HG03060 (cell line): ENCODE data around the gene AGRN.
"Not testable (repeated sequence)": the region's sequence is repeated elsewhere in the genome, so short reads cannot be mapped to it uniquely, and the experiment has no call there.

Source experiments
- ATAC-seq: cut with Tn5 transposase; IDR thresholded peaks from one replicate; pipeline ENCODE4 v1.9.1; 2021; ENCODE audit warnings: low read depth, moderate number of reproducible peaks; ENCODE audit not compliant: unreplicated experiment

The AGRN gene

GRCh38 chr1:981491-981954 lies 38.4 kb upstream of the AGRN start:
- ATAC-seq, result no peak

- no peak for ATAC-seq
Measured at GRCh38 chr1:981955-982558, 37.9 kb upstream of the AGRN start, which contains the start of gene PERM1. TSS of gene PERM1 (minus strand) at chr1:982093. CDS start at chr1:981029, 1,064 bp downstream.

- ATAC-seq, result no peak
Measured at GRCh38 chr1:982765-983436, 37.0 kb upstream of the AGRN start.

GRCh38 chr1:983798-984475 lies 36.0 kb upstream of the AGRN start:
- ATAC-seq, result no peak

DNA sequence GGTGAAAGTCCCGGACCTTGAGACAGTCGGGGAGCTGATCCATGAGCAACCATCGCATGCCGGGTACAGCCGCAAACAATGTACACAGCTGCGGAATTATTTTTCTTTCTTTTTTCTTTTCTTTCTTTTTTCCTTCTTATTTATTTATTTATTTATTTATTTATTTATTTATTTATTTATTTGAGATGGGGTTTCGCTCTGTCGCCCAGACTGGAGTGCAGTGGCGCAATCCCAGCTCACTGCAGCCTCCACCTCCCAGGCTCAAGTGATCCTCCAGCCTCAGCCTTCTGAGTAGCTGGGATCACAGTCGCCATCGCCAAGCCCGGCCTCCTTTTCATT lies 35.5 kb upstream of the AGRN start:
- ATAC-seq, result no peak

GRCh38 chr1:985126-985525 lies 34.8 kb upstream of the AGRN start:
- ATAC-seq, result no peak

DNA sequence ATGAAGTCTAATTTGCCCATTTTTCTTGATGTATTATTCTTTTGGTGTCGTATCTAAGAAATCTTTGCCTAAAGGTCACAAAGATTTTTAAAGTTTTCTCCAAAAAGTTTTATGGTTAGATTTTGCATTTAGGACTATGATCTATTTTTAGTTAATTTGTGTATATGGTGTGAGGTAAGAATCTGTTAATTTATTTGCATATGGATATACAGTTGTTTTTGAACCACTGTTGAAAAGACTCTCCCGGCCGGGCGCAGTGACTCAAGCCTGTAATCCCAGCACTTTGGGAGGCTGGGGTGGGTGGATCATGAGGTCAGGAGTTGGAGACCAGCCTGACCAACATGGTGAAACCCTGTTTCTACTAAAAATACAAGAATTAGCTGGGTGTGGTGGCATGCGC lies 31.9 kb upstream of the AGRN start:
- ATAC-seq, result not testable (repeated sequence)

GRCh38 chr1:991275-991674 lies 28.6 kb upstream of the AGRN start:
- not testable (repeated sequence) for ATAC-seq

DNA sequence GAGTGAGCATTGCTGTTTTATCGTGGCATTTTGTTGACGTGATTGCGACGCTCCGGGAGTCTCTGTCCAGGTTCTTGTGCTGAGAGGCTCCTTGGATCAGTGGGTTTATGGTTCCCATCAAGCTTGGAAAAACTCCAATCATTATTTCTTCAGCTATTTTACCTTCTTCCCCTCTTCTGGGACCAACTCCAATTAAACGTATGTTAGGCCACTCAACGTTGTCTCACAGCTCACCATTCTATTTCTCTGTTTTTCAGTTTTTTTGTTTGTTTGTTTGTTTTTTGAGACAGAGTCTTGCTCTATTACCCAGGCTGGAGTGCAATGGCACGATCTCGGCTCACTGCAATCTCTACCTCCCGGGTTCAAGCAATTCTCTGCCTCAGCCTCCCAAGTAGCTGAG lies 28.0 kb upstream of the AGRN start:
- ATAC-seq, result no peak

DNA sequence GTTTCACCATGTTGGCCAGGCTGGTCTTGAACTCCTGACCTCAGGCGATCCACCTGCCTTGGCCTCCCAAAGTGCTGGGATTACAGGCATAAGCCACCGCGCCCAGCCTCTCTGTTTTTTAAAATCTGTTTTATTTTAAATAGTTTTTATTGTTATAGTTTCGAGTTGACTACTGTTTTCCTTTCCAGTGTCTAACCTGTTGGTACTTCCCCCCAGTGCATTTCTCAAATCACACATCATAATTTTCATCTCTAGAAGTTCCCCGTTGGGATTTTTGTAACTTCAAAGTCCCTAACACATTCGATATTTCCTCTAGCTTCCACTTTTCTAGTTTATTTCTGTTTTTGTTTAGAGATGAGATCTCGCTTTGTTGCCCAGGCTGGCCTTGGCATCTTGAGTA lies 27.6 kb upstream of the AGRN start:
- no peak for ATAC-seq

DNA sequence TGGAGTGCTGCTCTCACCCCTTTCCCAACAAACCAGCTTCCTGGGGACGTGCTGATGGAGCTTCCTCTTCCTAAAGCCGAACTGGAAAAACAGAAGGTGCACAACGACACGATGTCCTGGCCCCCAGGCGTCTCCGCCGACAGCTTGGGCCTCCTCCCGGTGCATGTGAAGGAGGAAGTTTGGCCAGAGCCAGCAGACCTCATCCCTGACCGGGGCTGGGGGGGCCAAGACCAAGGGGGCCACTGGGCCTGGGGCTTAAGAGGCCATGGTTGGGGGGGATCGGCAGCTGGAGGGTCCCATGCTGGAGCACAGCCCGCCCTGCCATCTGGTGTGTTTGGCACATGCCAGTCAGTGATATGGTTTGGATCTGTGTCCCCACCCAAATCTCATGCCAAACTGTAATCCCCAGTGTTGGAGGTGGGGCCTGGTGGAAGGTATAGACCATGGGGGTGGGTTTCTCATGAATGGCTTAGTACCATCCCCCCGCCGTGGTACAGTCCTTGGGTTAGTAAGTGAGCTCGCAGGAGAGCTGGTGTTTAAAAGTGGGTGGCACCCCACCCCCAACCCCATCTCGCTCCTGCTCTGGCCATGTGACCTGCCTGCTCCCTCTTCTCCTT lies 26.4 kb upstream of the AGRN start:
- ATAC-seq, result no peak

DNA sequence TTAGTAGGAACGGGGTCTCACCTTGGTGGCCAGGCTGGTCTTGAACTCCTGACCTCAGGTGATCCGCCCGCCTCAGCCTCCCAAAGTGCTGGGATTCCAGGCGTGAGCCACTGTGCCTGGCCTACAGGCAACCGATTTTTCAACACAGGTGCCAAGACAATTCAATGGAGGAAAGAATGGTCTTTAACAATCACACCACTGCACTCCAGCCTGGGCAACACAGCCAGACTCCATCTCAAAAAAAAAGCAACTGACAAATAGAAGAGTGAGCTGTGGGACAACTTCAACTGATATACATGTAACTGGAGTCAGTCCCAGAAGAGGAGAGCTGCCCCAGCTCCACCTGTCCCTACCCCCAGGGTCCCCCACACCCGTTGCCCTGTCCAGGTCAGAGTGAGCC lies 25.4 kb upstream of the AGRN start:
- not testable (repeated sequence) for ATAC-seq

DNA sequence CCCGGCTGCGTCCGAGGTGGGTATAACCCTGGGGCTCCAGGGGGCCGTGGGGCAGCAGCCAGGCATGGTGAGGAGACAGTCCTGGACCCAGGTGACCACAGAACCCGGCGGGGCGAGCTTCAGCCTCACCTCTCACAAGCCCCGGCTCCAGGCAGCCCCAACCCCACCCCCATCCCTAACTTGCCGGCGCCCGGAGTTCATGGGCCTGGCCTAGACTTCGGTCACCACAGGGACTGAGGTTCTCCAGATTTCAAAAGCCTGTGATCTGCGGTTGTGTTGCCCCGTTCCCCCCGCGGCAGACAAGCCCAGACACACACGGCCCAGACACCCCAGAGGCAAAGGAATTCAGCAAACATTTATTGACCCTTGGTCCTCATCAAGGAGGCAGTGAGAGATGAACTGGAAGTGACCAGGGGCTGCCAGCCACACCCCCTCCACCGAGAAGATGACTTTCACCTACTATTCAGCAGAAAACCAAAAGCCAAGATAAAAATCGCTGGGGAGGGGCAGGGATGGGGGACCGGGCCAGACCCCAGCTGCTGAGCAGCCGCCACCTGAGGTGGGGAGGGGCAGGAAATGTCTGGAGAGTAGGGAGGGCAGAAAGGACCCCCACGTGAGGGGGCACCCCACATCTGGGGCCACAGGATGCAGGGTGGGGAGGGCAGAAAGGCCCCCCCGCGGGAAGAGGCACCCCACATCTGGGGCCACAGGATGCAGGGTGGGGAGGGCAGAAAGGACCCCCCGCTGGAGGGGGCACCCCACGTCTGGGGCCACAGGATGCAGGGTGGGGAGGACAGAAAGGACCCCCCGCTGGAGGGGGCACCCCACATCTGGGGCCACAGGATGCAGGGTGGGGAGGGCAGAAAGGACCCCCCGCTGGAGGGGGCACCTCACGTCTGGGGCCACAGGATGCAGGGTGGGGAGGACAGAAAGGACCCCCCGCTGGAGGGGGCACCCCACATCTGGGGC lies 24.0 kb upstream of the AGRN start:
- ATAC-seq, result no peak

- ATAC-seq, result no peak
Measured at GRCh38 chr1:996851-997712, 22.8 kb upstream of the AGRN start.

GRCh38 chr1:997713-997992 lies 22.3 kb upstream of the AGRN start:
- no peak for ATAC-seq

DNA sequence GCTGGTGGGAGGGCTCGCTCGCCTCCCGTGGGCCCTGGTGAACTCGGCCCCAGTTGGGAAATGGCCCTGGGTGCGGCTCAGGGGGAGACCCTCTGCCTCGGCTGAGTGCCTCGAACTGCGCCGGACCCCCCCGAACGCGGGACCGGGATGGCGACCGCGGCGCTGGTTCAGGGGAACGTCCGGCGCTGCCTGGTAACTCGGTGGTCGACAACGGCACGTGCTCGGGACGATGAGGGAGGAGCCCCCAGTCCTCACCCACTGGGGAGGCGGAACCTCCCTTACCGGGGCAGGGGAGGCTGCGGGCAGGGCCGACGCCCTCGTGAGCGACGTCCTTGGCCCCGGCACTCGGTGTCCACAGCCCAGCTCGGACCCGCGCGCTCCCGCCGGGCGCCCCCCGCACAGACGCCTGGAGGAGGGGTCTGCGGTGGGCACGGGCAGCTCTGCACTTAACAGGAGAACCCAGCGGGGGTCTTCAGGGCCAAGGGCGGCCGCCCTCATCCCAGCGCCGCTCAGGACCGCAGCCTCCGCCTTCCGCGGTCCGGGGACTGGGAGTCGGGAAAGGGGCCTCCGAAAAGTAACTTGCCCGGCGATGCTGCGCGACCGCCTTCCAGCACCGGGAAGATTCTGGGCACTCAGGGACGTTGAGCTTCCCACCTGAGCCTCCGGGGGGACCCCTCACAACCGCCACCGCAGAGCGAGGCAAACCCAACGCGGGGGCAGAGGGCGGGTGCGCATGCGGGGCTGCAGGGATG lies 21.8 kb upstream of the AGRN start:
- no peak for ATAC-seq

GRCh38 chr1:998745-998994 lies 21.2 kb upstream of the AGRN start:
- ATAC-seq, result no peak

DNA sequence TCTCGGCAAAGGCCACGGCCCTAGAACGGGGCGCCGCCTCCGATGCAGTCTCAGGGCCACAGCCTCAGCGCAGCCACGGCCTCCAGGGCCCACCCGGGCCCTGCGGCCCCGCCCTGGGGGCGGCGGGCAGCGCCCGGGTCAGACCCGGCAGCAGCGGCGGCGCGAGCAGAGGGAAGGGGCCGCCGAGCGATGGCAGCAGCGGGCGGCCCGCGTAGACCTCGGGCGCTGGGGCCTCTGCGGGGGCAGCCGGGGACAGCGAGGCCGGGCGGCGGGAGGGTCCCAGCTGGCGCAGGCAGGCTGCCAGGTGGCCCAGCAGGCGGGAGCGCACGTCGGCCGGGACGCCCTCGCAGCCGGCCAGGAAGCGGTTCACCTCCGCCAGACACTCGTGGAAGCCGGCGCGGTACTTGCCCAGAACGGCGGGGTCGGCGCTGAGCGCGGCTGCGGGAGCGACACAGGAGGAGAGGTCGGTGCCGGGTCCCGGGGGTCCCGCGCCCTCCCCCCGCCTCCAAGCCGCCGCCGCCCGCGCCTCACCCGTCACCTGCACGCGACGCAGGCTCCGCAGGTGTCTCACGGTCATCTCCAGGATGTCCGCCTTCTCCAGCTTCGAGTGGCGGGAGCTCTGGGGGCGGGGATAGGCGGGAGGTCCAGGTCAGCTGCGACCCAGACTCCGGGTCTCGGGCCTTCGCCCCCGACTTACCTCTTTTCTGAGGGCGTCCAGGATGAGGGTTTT lies 20.8 kb upstream of the AGRN start:
- no peak for ATAC-seq
